Astrocyte (in vitro differentiated cells and primary cell): ENCODE data around the gene MANEA.

Source experiments
- CTCF ChIP-seq: IDR thresholded peaks from 2 replicates; pipeline ENCODE4 v1.5.1; 2011; ENCODE audit warnings: low read depth, mild to moderate bottlenecking, inconsistent platforms, low read length, moderate library complexity; ENCODE audit not compliant: insufficient read depth
- EZH2 ChIP-seq: IDR thresholded peaks from 2 replicates; pipeline ENCODE4 v1.6.1; 2012; ENCODE audit warnings: mild to moderate bottlenecking, low read length, inconsistent platforms; ENCODE audit not compliant: insufficient read depth

- TF ChIP-seq CTCF: no peak
- TF ChIP-seq EZH2: no peak
Measured at GRCh38 chr6:95544517-95545225, 32.7 kb upstream of the MANEA start.
